GM21447 (cell line): ENCODE data around the gene MBNL1.
A peak's percentile ranks its signal among the peaks of the same experiment; 100 is the strongest.

Experiments used
- ATAC-seq: cut with Tn5 transposase; IDR thresholded peaks from one replicate; pipeline ENCODE4 v1.9.1; 2021; ENCODE audit not compliant: unreplicated experiment

Gene MBNL1, protein sequence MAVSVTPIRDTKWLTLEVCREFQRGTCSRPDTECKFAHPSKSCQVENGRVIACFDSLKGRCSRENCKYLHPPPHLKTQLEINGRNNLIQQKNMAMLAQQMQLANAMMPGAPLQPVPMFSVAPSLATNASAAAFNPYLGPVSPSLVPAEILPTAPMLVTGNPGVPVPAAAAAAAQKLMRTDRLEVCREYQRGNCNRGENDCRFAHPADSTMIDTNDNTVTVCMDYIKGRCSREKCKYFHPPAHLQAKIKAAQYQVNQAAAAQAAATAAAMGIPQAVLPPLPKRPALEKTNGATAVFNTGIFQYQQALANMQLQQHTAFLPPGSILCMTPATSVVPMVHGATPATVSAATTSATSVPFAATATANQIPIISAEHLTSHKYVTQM

DNA sequence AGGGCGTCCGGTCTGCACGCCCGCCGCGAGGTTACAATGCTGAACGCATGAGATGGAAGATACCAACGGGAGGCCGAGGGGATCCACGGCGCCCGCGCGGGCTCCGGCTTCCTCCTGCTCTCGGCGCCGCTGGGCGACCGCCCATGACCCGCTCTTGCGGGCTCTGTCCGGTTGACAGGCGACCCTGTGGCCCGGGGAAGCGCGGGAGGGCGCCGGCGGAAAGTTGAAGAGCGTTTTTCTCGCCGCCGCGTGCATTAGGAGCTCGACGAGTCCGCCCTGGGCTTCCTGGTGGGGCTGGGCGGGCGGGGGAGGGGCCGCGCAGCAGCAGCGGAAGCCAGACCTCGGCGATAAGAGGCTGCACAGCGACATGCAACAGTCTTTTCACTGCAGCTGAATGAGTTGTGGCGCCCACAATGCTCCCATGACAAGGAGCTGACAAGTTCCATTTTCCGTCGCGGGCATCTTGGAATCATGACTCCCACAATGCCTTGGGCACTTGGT, at the start of gene MBNL1:
Gene MBNL1 (plus strand): TSS at position 375 of the 501 bp plus-strand sequence. CDS start 31,265 bp downstream, outside the sequence.
- peak; percentile 56 for ATAC-seq

DNA sequence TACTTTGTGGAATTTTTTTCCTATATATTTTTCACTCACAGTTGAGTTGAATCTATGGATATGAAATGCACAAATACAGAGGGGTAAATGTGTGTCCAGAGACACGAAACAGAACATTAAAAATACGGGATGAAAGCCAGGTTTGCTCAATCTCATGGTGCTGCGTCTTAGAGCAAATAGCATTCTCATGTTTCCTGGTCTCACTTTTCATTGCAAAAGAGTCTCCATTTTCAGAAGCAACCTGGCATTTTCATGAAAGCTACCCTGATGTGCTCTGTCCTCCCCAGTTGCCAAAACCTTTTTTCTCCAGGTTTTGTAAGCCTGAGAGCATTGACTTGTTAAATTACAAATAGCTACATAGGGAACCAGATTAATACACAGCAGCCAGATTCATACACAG, 49.5 kb upstream of the MBNL1 start:
- ATAC-seq, result no peak

DNA sequence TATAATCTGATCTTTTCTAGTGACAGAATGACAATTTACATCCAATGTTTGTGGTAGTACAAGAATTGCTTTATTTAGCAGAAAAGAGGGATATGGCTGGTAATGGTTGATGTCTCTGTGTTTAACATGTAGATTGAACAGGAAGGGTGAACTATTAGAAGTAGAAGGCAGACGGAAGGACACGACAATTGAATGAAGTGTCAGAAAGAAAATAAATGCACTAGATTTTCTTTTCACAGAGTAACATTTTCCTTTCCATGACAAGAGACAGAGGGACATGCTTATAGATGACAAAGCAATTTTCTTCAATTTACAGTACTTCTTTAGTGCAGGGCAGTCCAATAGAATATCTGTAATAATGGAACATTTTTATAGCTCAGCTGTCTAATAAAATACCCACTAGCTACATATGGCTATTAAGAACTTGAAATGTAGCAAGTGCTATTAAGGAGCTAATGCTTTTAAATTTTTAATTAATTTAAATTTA, 48.9 kb upstream of the MBNL1 start:
- ATAC-seq, result no peak

DNA sequence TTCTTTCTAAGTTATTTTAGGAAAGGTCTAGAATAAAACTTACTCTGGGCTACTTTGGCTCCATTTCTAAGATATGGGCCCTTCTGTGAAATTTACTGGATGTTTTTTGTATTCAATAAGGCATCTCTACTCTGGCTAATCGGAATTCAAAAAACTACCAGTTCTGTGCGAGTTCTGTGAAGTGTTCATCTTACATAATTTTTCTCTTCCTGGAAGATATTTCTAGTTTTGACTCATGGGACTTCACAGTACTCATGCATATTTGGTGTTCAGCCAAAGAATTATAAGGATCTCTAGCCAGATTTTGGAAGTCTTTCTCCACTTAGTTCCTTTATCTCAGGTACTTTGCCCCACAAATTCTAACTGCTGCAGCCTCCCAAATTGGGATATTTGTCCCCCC, 46.4 kb upstream of the MBNL1 start:
- peak; percentile 46 for ATAC-seq

DNA sequence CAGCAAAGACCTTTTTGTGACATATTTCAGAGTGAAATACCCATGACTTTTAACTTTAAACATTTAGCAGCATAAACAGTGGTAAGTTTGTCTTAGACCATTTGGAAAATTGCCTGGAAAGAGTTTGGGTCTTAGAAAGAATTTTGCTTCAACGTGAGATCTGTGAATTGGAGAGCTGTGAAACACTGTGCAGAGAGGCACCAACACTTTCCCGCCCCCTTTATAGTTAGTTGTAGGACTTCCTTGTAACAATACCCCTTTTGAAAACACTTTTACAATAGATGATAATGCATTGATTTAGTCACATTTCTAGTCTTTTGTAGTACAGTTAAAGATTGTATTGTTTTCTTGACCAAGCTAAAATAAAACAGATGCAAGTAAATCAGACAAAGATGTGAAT, 43.5 kb upstream of the MBNL1 start:
- ATAC-seq, result no peak

DNA sequence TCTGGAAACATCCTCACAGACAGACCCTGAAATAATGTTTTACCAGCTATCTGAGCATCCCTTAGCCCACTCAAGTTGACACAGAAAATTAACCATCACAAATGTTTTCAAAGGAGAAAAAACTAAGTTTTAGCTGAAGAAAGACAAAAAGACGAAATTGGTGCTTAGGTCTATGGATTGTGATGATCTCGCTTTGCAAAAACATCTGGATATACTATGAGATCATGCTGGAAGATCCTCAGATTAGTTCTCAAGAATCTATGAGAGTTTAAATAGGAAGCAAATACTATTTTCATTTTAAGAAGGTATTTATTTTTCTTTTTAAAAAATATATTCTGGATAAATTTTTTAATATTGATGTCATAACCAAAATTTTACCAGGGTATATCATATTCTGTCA, 42.6 kb upstream of the MBNL1 start:
- ATAC-seq, result no peak

DNA sequence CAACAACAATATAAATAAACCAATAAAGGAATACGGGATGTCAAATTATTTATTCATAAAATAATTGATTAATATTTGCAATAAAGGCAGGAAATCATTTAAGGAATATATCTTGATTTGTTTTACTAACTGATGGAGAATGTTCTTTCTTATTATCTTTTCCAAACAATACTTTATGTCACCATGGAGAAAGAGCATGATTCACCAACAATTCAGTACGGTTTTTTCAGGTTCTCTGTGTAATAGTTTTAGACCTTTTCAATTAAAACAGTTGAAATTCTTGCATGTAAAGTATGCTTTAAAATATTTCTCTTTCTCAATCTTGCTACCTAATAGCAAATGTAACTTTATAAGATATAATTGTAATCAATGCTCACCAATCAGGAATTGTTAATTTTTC, 41.7 kb upstream of the MBNL1 start:
- no peak for ATAC-seq

DNA sequence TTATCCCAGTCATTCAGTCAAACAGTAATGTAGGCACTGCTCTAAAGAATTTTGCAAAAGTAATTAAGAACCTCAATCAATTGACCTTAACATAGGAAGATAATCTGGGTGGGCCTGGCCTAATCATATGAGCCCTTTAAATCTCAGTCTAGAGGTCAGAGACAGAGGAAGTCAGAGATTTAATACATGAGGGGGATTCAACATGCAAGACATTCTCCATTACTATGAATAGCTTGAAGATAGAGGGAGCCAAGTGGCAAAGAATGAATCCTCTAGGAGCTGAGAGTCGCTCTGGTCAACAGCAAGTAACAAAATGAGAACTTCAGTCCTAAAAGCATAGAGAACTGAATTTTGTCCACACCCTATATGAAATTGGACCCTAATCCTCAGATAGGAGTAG, 39.0 kb upstream of the MBNL1 start:
- ATAC-seq, result no peak

DNA sequence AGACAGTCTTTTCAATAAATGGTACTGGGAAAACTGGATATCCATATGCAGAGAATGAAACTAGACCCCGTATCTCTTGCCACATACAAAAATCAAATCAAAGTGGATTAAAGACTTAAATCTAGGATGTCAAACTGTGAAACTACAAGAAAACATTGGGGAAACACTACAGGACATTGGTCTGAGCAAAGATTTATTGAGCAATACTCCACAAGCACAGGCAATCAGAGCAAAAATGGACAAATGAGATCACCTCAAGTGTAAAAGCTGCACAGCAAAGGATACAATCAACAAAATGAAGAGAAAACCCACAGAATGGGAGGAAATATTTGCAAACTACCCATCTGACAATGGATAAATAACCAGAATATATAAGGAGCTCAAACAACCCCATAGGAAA, 38.4 kb upstream of the MBNL1 start:
- no peak for ATAC-seq

DNA sequence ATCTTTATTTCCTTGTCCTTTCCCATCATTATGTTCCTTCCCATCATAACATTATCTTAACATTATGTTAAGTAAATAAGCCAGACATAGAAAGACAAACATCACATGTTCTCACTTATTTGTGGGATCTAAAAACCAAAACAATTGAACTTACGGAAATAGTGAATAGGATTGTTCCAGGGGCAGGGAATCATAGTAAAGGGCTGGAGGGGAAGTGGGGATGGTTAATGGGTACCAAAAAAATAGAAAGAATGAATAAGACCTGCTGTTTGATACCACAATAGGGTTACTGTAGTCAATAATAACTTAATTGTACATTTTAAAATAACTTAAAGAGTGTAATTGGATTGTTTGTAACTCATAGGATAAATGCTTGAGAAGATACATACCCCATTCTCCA, 36.7 kb upstream of the MBNL1 start:
- ATAC-seq, result no peak

DNA sequence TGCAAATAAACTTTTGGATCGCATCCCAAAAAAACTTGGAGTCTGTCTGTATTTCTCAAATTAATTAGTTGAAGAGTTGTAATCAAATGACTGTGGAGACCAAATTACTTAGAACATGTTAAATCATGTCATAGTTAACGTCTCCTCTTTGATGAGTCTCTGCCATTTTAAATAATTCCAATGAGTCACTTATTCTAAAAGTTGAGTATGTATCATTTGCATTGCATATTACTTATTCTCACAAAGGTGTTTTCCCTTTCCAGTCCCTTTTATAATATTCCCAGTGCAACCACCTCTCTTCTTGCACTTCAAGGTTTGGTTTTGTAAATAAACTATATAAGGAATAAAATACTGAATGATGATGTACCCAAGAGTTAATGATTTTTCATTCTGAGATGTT, 36.0 kb upstream of the MBNL1 start:
- ATAC-seq, result no peak

DNA sequence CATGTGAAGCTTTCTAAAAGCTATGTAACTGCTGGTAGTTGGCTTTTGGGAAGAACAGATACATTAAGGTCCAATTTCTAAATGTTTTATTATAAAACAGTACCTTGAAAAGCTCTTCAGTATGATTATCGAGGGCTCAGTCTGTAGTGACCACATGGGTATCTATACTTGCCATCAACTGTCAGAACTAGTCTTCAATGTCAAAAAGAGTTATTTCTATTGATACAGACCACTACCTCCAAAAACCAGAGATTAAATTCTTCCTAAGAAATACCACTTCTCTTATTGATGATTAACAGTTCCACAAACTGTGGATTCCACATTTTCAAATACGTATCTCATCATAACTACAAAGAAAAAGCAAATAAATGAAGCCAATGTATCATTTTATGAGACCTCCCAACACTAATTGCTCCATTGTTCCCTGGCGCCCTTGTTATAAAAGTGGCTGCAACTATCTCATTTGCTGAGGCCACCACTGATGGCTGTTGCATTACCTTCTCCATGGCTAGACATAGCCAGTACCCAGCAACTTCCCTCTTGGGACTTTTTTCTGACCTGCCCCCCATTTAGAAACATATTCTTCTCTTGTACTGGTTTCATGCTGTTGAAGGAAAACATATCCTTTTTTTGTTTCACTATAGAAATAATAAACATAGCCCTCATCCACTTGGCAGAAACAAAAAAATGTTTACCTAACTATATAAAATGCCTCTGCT, 33.9 kb upstream of the MBNL1 start:
- ATAC-seq, result no peak

DNA sequence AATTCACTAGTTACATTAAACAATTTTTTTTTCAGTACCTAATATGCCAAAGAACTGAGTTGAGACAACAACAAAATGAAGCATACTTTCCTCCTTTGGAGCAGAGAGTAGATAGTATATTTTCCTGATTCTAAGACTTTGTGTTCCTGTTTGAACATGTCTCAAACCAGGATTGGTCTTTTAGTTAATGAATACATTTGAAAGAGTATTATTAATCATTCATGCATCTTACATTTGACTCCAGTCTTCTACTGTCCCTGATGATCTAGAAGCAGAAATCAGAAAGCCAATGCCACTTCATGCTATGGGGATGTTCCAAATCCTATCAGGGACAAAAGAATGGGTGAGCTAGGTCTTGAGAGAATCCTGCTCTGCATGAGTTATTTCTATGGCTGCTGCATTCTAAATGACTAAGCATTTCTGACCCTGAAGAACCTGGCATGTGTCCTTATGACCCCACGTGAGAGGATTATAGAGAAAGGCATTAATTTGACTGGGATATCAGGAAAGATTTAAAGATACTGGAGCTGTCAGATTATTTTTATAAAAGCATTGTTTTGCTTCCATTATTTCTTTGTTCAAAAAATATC, 32.9 kb upstream of the MBNL1 start:
- ATAC-seq, result no peak

DNA sequence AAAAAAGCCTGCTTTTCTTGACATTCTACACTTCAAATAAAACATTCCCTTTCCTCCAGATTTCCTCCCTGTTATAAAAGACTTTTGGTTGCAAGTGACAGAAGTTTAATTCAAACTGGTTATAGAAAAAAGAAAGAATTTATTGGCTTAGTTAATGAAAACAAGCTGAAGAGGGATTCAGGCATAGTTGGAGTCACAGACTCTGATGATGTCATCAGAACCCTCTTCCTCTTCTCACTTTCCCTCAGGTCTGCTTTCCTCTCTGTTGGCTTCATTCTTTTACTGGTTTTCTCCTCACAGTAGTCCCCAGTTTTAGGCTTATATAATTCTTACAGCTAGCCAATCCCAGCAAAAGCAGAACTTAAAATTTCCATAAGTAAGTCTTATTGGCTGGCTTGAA, 32.0 kb upstream of the MBNL1 start:
- ATAC-seq, result no peak

DNA sequence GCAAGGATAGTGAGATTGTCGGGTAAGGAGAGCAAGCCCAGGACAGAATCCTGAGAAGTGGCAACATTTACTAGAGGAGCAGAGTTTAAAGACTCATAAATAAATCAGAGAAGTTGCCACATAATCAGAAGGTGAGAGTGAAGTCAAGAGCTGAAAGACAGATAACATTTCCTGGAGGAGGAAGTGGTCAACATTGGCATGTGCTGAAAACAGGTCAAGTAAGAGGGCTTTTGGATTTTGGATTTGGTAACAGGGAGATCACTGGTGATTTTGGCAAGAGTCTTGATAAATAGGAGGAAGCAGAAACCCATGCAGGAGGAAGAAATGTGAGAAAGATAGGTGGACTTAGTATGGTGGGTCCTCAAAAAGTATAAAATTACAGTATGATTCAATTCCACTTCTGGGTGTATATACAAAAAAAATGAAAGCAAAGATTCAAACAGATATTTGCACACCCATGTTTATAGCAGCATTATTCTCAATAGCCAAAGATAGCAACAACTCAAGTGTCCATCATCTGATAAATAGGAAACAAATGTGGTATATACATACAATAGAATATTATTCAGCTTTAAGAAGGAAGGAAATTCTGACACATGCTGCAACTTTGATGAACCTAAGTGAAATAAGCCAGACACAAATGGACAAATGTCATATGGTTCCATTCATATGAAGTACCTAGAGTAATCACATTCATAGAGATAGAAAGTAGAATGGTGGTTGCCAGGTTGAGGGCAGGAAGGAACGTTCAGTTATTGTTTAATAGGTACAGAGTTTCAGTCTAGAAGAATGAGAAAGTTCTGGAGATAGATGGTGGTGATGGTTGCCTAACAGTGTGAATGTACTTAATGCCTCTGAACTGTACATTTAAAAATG, 27.3 kb upstream of the MBNL1 start:
- ATAC-seq, result peak; percentile 60

DNA sequence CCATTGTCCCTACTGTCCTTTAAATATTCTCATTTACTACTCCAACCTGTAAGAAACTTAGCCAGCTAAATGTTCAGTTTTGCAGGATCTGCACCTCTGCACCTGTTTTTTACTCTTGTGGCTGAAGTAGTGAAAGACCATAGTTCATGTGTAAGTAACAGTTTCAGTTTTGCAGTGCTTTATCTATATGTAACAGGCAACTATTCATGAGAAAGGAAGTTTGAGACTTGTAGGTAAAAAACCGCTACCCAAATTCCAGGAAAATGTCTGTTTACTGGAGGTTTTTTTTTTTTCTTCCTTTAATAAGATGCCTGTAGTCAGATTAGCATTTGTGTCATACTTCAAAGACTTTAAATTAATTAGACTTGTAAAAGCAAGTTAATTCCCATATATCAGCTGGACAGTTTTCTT, 25.4 kb upstream of the MBNL1 start:
- peak; percentile 59 for ATAC-seq

DNA sequence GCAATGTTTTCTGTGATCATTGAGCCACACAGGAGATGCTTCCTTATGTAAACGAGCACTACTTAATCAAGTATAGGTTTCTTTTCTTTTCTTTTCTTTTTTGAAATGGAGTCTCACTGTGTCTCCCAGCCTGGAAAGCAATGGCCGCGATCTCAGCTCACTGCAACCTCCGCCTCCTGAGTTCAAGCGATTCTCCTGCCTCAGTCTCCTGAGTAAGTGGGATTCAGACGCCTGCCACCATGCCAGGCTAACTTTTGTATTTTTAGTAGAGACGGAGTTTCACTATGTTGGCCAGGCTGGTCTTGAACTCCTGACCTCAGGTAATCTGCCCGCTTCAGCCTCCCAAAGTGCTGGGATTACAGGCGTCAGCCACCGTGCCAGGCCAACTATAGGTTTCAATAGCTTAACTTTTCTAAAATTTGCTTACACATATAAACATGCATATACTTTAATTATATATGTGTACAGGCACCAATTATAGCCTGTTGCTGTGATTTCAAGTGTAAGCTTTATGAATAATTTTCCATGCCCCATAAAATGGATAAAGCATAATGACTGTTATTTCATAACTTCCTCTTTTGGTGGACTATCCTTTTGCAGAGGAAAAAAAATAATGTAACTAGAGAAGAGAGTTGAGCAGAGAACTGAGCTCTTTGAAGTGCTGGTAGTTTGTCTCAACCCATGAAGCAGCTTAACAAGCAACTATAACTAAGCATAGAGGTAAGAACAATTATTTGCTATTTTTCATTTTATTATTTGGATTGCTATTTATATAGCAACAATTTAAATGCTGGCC, 24.8 kb upstream of the MBNL1 start:
- peak; percentile 30 for ATAC-seq

DNA sequence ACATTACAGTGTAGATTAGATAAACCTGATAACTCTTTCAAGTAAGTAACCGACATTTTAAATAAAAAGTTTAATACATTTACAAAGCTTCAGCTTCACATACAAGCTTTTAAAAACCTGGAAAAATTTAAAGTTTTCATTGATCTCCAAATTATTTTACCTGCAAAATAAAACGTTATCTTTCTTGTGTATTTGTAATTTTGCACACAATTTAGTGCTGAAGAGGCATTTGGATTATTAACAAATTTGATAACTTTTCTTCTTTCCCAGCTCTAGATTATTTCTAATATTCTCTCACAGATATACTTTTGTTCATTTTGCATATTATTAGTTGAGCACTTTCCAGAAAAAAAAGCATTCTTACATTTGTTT, 24.2 kb upstream of the MBNL1 start:
- no peak for ATAC-seq

DNA sequence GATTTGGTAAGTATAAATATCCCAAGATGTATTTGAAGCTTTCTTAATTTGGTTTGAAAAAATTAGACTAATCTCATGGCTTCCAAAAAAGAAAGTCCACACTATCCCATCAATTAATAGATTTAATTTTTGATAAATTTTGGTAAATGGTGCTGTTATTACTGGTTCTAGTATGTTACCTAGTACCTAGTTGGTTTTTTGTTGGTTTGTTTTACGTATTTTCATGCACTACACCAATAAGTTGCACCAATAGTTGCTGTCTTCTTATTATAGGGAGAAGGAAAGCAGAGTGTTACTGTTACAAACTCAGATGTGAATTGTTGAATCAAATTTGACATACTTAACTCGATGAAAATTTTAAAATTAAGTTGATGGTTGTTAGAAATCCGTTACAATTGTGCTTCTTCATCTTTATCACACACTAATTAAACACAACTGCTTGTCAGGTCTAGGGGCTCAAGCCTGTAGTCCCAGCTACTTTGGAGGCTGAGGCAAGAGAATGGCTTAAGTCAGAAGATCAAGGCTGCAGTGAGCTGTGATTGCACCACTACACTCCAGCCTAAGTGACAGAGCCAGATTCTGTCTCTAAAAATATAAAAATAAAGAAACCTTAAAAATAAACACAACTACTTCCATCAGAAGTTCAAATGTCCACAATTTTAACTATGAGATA, 23.1 kb upstream of the MBNL1 start:
- ATAC-seq, result no peak

DNA sequence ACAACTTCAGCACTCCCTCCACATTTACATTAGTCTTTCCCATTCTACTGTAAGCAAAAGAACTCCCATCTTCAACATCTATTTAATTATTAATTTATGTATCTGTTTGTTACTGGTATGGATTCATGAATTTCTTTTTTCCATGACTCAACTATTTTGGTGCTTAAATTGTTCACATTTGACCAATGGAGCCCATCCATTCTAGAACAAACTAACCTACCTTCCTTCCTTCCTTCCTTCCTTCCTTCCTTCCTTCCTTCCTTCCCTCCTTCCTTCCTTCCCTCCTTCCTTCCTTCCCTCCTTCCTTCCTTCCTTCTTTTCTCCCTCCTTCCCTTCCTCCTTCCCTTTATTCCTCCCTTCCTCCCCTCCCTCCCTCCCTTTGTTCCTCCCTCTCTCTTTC, 16.8 kb upstream of the MBNL1 start:
- no peak for ATAC-seq
